ENCODE measurements around the gene RETREG1. TPM values are rescaled to one million over a fixed set of nuclear protein-coding genes. Genes with fewer than 3 reads are reported as not detected.

Gene RETREG1
- total and polyA plus RNA-seq, 2 of the 13 experiments (the other 11 are each of a cell fraction or from before 2014, with no cell fraction given), result 0.07 TPM; not detected in 1

- no peak overlapping the region for H3K4me2 ChIP-seq (ENCODE audit: low read depth, low read length)
- H3K4me3 ChIP-seq (replicated peaks in 1 of 3; ENCODE audit: insufficient read depth in 1 of 3, low read depth in 2 of 3, low read length in 3 of 3), result no peak overlapping the region
- no peak overlapping the region for H3K27ac ChIP-seq (ENCODE audit: extremely low read length, insufficient read depth, low read length)
- no peaks in the 10 kb centered on the region for H3K4me1 ChIP-seq (ENCODE audit: insufficient read depth, low read length)
- 0% methylated on average over 1 of the region's 1 CpG for WGBS (ENCODE audit: low lambda C conversion rate)
- H3K9me3 ChIP-seq (ENCODE audit: low read length), result peaks cover 20% of the 10 kb centered on the region; the same call in 1 of the 2 replicates
- FAIRE-seq (no peak), DNase-seq (ENCODE audit: low spot score) (no peak), ATAC-seq (no peak)
- H3K27me3 ChIP-seq (ENCODE audit: control insufficient read depth in 1 of 2, insufficient read depth in 2 of 2, low read length in 2 of 2), result no peaks in the 10 kb centered on the region; a peak in 1 of 5 replicates
- TF ChIP-seq ZSCAN29 (CRISPR knock-in tag; conservative IDR thresholded peaks at IDR 0.05) (no peak), SNAPC5 (CRISPR knock-in tag; IDR thresholded peaks at IDR 0.05; ENCODE audit: borderline replicate concordance) (no peak), ZIK1 (CRISPR knock-in tag; IDR thresholded peaks at IDR 0.05; ENCODE audit: borderline replicate concordance, low read depth) (no peak), ZNF577 (CRISPR knock-in tag; IDR thresholded peaks at IDR 0.05; ENCODE audit: borderline replicate concordance, low read depth) (no peak), EED (CRISPR knock-in tag; IDR thresholded peaks at IDR 0.05) (no peak), RNF2 (conservative IDR thresholded peaks at IDR 0.05; ENCODE audit: low read depth) (no peak), EHMT2 (IDR thresholded peaks at IDR 0.05; ENCODE audit: borderline replicate concordance, low read depth, low read length) (no peak), ETS1 (CRISPR knock-in tag; IDR thresholded peaks at IDR 0.05) (no peak), ZNF552 (CRISPR knock-in tag; IDR thresholded peaks at IDR 0.05; ENCODE audit: borderline replicate concordance) (no peak), TCF12 (IDR thresholded peaks at IDR 0.05) (no peak), TCF12 (CRISPR knock-in tag; IDR thresholded peaks at IDR 0.05) (no peak), ZNF430 (CRISPR knock-in tag; IDR thresholded peaks at IDR 0.05) (no peak), ATF5 (CRISPR knock-in tag; IDR thresholded peaks at IDR 0.05; ENCODE audit: low read depth) (no peak), MEIS2 (CRISPR knock-in tag; IDR thresholded peaks at IDR 0.05) (no peak), LCORL (IDR thresholded peaks at IDR 0.05) (no peak), LCORL (CRISPR knock-in tag; IDR thresholded peaks at IDR 0.05) (no peak), NONO (IDR thresholded peaks at IDR 0.05) (no peak), NONO (CRISPR knock-in tag; conservative IDR thresholded peaks at IDR 0.05) (no peak), ZNF343 (CRISPR knock-in tag; IDR thresholded peaks at IDR 0.05) (no peak), ZNF350 (CRISPR knock-in tag; IDR thresholded peaks at IDR 0.05; ENCODE audit: borderline replicate concordance, low read depth) (no peak), ZNF432 (CRISPR knock-in tag; IDR thresholded peaks at IDR 0.05; ENCODE audit: borderline replicate concordance) (no peak), DPF2 (CRISPR knock-in tag; IDR thresholded peaks at IDR 0.05; ENCODE audit: borderline replicate concordance, low read depth) (no peak)
- no peaks in the 10 kb centered on the region for H3K36me3 ChIP-seq (replicated peaks in 1 of 2; ENCODE audit: control insufficient read depth in 1 of 2, insufficient read depth in 2 of 2, low read length in 2 of 2)
- intact Hi-C loops (cut with micrococcal nuclease; ENCODE audit: unreplicated experiment), result no loop called here
- no peaks in the 10 kb centered on the region for H4K20me1 ChIP-seq (ENCODE audit: insufficient read depth, low read length)
- no peak overlapping the region for H2AFZ ChIP-seq (ENCODE audit: low read length)
- no peak overlapping the region for H3K9ac ChIP-seq (ENCODE audit: insufficient read depth, low read depth, low read length)
- POLR2A ChIA-PET, result no interaction called here
- H3K79me2 ChIP-seq (ENCODE audit: insufficient read depth, low read length), result no peaks in the 10 kb centered on the region
- in situ Hi-C loops (cut with HindIII; ENCODE audit: extremely low pct_ligation_motif_present, low pct_unique_long_range_greater_than_20kb), result no loop called here
- CTCF ChIA-PET (ENCODE audit: low intra/inter-chr PET ratio, low total read pairs), result no interaction called here
- no TSS peak for BruUV-seq (replicated peaks)
Observed at GRCh38 chr5:16493261-16493660, 123.5 kb downstream of the RETREG1 start.

Data from HepG2 (cell line).